Lower leg skin (tissue), 3 donors: ENCODE data around the gene DHDH.

Experiments
- POLR2A ChIP-seq, 2 donors: fragments of 450-650 bp; IDR thresholded peaks; one replicate each; pipeline ENCODE4 v1.6.1; 2016 to 2017; ENCODE audit warnings: antibody characterized with exemption in 2 of 2, mild to moderate bottlenecking in 1 of 2, moderate library complexity in 1 of 2
- TF ChIP-seq, protein P1 (sequence below), 3 donors: fragments of 450-650 bp; IDR thresholded peaks; one replicate each; pipeline ENCODE4 v1.5.1; 2016; ENCODE audit warnings: antibody characterized with exemption in 3 of 3, mild to moderate bottlenecking in 3 of 3, moderate library complexity in 2 of 3

DNA sequence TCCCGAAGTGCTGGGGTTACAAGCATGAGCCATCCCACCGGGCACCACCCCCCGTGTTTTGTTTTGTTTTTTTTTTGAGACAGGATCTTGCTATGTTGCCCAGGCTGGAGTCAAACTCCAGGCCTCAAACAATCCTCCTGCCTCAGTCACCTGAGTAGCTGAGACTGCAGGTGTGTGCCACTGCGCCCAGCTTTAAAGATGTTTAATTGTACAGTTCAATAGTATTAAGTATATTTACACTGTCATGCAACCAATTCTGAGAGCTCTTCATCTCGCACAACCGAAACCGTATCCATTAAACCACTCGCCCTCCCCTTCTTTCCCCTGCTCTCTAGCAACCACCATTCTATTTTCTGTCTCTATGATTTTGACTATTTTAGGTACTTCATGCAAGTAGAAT is 17.7 kb upstream of the DHDH start:
- TF ChIP-seq, protein P1, sequence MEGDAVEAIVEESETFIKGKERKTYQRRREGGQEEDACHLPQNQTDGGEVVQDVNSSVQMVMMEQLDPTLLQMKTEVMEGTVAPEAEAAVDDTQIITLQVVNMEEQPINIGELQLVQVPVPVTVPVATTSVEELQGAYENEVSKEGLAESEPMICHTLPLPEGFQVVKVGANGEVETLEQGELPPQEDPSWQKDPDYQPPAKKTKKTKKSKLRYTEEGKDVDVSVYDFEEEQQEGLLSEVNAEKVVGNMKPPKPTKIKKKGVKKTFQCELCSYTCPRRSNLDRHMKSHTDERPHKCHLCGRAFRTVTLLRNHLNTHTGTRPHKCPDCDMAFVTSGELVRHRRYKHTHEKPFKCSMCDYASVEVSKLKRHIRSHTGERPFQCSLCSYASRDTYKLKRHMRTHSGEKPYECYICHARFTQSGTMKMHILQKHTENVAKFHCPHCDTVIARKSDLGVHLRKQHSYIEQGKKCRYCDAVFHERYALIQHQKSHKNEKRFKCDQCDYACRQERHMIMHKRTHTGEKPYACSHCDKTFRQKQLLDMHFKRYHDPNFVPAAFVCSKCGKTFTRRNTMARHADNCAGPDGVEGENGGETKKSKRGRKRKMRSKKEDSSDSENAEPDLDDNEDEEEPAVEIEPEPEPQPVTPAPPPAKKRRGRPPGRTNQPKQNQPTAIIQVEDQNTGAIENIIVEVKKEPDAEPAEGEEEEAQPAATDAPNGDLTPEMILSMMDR (IDR thresholded peaks at IDR 0.05) = no peak
- TF ChIP-seq POLR2A (IDR thresholded peaks at IDR 0.05) = no peak
